ENCODE data around the gene R3HCC1L. TPM values are rescaled to one million over a fixed set of nuclear protein-coding genes. Genes with fewer than 3 reads are reported as not detected.
"Not testable (repeated sequence)": the region's sequence is repeated elsewhere in the genome, so short reads cannot be mapped to it uniquely, and the experiment has no call there.

The R3HCC1L gene
- total and polyA plus RNA-seq, 2 donors (not counting 1 experiment from before 2014, with no cell fraction given) = 11.6 to 25.1 TPM

DNA sequence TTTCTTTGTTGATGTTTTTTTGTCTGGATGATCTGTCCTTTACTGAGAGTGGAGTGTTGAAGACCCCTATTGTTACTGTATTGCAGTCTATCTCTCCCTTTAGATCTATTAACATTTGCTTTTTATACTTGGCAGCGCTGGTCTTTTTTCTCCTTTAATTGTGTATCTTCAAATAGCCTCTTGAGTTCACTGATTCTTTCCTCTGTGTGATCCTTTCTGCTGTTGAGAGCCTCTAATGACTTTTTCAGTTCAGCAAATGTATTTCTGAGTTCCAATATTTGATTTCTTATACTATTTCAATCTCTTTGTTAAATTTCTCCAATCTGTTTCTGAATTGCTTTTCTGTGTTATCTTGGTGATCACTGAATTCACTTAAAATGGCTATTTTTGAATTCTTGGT, 15.4 kb downstream of the R3HCC1L start:
- no peak for ATAC-seq (ENCODE audit: low read depth)
- ChIA-PET CTCF (interaction anchor here (1.0 kb wide), 1 partner anchor 19 kb away, joined by 3 read pairs; no protein-coding TSS in a partner anchor), POLR2A (no interaction called here)
- Histone ChIP-seq H3K9me3 (ENCODE audit: control extremely low read depth in 1 of 3, control insufficient read depth in 2 of 3, insufficient read depth in 1 of 3, low read length in 2 of 3) (peaks cover 7 to 28% (median 13%) of the 10 kb centered on the region in 3 donors), H3K4me1 (ENCODE audit: control insufficient read depth in 2 of 2, insufficient read depth in 2 of 2, low read length in 2 of 2) (no peaks in the 10 kb centered on the region), H3K27me3 (replicated peaks in 1 of 4; ENCODE audit: control extremely low read depth in 1 of 4, control insufficient read depth in 3 of 4, insufficient read depth in 4 of 4, low read length in 3 of 4) (no peaks in the 10 kb centered on the region), H3K27ac (ENCODE audit: low read length in 2 of 2) (no peak overlapping the region), H2AFZ (ENCODE audit: insufficient read depth, low read depth, low read length, poor library complexity, severe bottlenecking) (no peak overlapping the region), H3K9ac (ENCODE audit: low read length) (no peak overlapping the region), H3K36me3 (replicated peaks in 1 of 2; ENCODE audit: control extremely low read depth in 1 of 2, control insufficient read depth in 1 of 2, extremely low read depth in 1 of 2, insufficient read depth in 2 of 2, low read length in 1 of 2) (peaks cover 6 to 15% of the 10 kb centered on the region in 2 experiments), H3K79me2 (ENCODE audit: control insufficient read depth, insufficient read depth, low read length) (peaks cover 87% of the 10 kb centered on the region), H3K4me3 (ENCODE audit: control extremely low read depth in 1 of 5, extremely low read depth in 1 of 5, insufficient read depth in 1 of 5, low read depth in 2 of 5, low read length in 4 of 5) (no peak overlapping the region), H4K20me1 (ENCODE audit: control insufficient read depth, insufficient read depth, low read length, poor library complexity, severe bottlenecking) (peaks cover 37% of the 10 kb centered on the region), H3K4me2 (replicated peaks; ENCODE audit: low read depth, low read length, poor library complexity, severe bottlenecking) (no peak overlapping the region)
- TF ChIP-seq, protein P1, sequence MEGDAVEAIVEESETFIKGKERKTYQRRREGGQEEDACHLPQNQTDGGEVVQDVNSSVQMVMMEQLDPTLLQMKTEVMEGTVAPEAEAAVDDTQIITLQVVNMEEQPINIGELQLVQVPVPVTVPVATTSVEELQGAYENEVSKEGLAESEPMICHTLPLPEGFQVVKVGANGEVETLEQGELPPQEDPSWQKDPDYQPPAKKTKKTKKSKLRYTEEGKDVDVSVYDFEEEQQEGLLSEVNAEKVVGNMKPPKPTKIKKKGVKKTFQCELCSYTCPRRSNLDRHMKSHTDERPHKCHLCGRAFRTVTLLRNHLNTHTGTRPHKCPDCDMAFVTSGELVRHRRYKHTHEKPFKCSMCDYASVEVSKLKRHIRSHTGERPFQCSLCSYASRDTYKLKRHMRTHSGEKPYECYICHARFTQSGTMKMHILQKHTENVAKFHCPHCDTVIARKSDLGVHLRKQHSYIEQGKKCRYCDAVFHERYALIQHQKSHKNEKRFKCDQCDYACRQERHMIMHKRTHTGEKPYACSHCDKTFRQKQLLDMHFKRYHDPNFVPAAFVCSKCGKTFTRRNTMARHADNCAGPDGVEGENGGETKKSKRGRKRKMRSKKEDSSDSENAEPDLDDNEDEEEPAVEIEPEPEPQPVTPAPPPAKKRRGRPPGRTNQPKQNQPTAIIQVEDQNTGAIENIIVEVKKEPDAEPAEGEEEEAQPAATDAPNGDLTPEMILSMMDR (IDR thresholded peaks at IDR 0.05) = no peak
- TF ChIP-seq EZH2 (IDR thresholded peaks at IDR 0.05; ENCODE audit: borderline replicate concordance, insufficient read depth, low read depth, low read length, poor library complexity, severe bottlenecking) = no peak
- WGBS (ENCODE audit: insufficient coverage) = no CpG with 5 or more reads among the region's 1 CpG
- Mint-ChIP-seq H3K27ac (no peak overlapping the region), H3K9me3 (ENCODE audit: insufficient read depth) (peaks cover 10% of the 10 kb centered on the region), H3K4me1 (peaks cover 9% of the 10 kb centered on the region), H3K27me3 (no peaks in the 10 kb centered on the region), H3K4me3 (no peak overlapping the region)
- intact Hi-C loops (cut with micrococcal nuclease) = no loop called here
- no peak for DNase-seq

DNA sequence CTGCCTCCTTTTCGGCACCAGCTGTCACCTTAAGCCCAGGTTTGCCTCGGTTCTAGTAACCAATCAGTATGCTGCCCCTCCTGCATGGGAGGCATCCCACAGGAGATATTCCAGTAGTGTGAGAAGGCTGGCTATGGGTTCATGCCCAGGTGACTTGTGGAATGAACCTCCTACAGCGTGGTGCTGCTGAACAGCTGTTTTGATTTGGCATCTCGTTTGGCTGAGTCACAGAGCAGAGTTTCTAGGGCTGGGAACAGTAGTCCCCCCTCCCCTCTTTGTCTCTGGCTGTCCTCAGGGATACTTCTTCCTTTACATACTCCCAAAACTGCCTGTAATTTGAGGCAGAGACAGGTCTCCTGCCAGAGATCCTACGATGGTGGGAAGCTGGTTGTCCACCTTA, 16.1 kb downstream of the R3HCC1L start:
- TF ChIP-seq, protein P1 (IDR thresholded peaks at IDR 0.05) = no peak
- no peak for TF ChIP-seq EZH2 (IDR thresholded peaks at IDR 0.05; ENCODE audit: borderline replicate concordance, insufficient read depth, low read depth, low read length, poor library complexity, severe bottlenecking)
- H3K9ac ChIP-seq (ENCODE audit: low read length) = no peak overlapping the region
- H4K20me1 ChIP-seq (ENCODE audit: control insufficient read depth, insufficient read depth, low read length, poor library complexity, severe bottlenecking) = peaks cover 37% of the 10 kb centered on the region
- Mint-ChIP-seq H3K4me1 (peaks cover 8% of the 10 kb centered on the region), H3K27ac (no peak overlapping the region), H3K4me3 (no peak overlapping the region), H3K9me3 (ENCODE audit: insufficient read depth) (peaks cover 10% of the 10 kb centered on the region), H3K27me3 (no peaks in the 10 kb centered on the region)
- DNase-seq (no peak), ATAC-seq (ENCODE audit: low read depth) (no peak)
- 100% methylated on average over 2 of the region's 5 CpGs for WGBS (ENCODE audit: insufficient coverage)
- intact Hi-C loops (cut with micrococcal nuclease) = no loop called here
- H3K4me1 ChIP-seq (ENCODE audit: control insufficient read depth in 2 of 2, insufficient read depth in 2 of 2, low read length in 2 of 2) = no peaks in the 10 kb centered on the region
- H3K36me3 ChIP-seq (replicated peaks in 1 of 2; ENCODE audit: control extremely low read depth in 1 of 2, control insufficient read depth in 1 of 2, extremely low read depth in 1 of 2, insufficient read depth in 2 of 2, low read length in 1 of 2) = peaks cover 6 to 15% of the 10 kb centered on the region in 2 experiments
- H3K4me3 ChIP-seq (ENCODE audit: control extremely low read depth in 1 of 5, extremely low read depth in 1 of 5, insufficient read depth in 1 of 5, low read depth in 2 of 5, low read length in 4 of 5) = no peak overlapping the region
- no peaks in the 10 kb centered on the region for H3K27me3 ChIP-seq (replicated peaks in 1 of 4; ENCODE audit: control extremely low read depth in 1 of 4, control insufficient read depth in 3 of 4, insufficient read depth in 4 of 4, low read length in 3 of 4)
- ChIA-PET POLR2A (no interaction called here), CTCF (interaction anchor here (1.0 to 1.6 kb wide), 3 partner anchors 9 to 19 kb away, joined by 3 to 5 read pairs (median 3); no protein-coding TSS in a partner anchor)
- H3K79me2 ChIP-seq (ENCODE audit: control insufficient read depth, insufficient read depth, low read length) = peaks cover 86% of the 10 kb centered on the region
- H3K4me2 ChIP-seq (replicated peaks; ENCODE audit: low read depth, low read length, poor library complexity, severe bottlenecking) = no peak overlapping the region
- H2AFZ ChIP-seq (ENCODE audit: insufficient read depth, low read depth, low read length, poor library complexity, severe bottlenecking) = no peak overlapping the region
- H3K9me3 ChIP-seq (ENCODE audit: control extremely low read depth in 1 of 3, control insufficient read depth in 2 of 3, insufficient read depth in 1 of 3, low read length in 2 of 3) = peaks cover 7 to 28% (median 13%) of the 10 kb centered on the region in 3 donors
- H3K27ac ChIP-seq (ENCODE audit: low read length in 2 of 2) = no peak overlapping the region

DNA sequence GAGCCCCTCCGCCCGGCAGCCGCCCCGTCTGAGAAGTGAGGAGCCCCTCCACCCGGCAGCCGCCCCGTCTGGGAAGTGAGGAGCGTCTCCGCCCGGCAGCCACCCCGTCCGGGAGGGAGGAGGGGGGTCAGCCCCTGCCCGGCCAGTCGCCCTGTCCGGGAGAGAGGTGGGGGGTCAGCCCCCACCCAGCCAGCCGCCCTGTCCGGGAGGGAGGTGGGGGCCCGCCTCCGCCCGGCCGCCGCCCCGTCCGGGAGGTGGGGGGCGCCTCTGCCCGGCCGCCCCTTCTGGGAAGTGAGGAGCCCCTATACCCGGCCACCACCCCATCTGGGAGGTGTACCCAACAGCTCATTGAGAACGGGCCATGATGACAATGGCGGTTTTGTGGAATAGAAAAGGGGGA, 18.3 kb downstream of the R3HCC1L start:
- Histone ChIP-seq H3K79me2 (ENCODE audit: control insufficient read depth, insufficient read depth, low read length) (peaks cover 84% of the 10 kb centered on the region), H3K9me3 (ENCODE audit: control extremely low read depth in 1 of 3, control insufficient read depth in 2 of 3, insufficient read depth in 1 of 3, low read length in 2 of 3) (peaks cover 6 to 19% (median 13%) of the 10 kb centered on the region in 3 donors), H4K20me1 (ENCODE audit: control insufficient read depth, insufficient read depth, low read length, poor library complexity, severe bottlenecking) (peaks cover 39% of the 10 kb centered on the region), H3K36me3 (replicated peaks in 1 of 2; ENCODE audit: control extremely low read depth in 1 of 2, control insufficient read depth in 1 of 2, extremely low read depth in 1 of 2, insufficient read depth in 2 of 2, low read length in 1 of 2) (peaks cover 14 to 28% of the 10 kb centered on the region in 2 experiments)
- WGBS (ENCODE audit: insufficient coverage) = 100% methylated on average over 3 of the region's 30 CpGs
- H3K27ac ChIP-seq (ENCODE audit: low read length in 2 of 2); H3K27me3 ChIP-seq (replicated peaks in 1 of 4; ENCODE audit: control extremely low read depth in 1 of 4, control insufficient read depth in 3 of 4, insufficient read depth in 4 of 4, low read length in 3 of 4); CTCF ChIA-PET; H3K4me2 ChIP-seq (replicated peaks; ENCODE audit: low read depth, low read length, poor library complexity, severe bottlenecking); H3K27me3 Mint-ChIP-seq; H3K4me1 ChIP-seq (ENCODE audit: control insufficient read depth in 2 of 2, insufficient read depth in 2 of 2, low read length in 2 of 2); ATAC-seq (ENCODE audit: low read depth); POLR2A ChIA-PET; DNase-seq; H3K4me3 Mint-ChIP-seq; H3K27ac Mint-ChIP-seq; H3K9ac ChIP-seq (ENCODE audit: low read length); H3K4me1 Mint-ChIP-seq; intact Hi-C loops (cut with micrococcal nuclease); H2AFZ ChIP-seq (ENCODE audit: insufficient read depth, low read depth, low read length, poor library complexity, severe bottlenecking); H3K4me3 ChIP-seq (ENCODE audit: control extremely low read depth in 1 of 5, extremely low read depth in 1 of 5, insufficient read depth in 1 of 5, low read depth in 2 of 5, low read length in 4 of 5): not testable (repeated sequence)
- peaks cover 10% of the 10 kb centered on the region for H3K9me3 Mint-ChIP-seq (ENCODE audit: insufficient read depth)
